Cardiac septum (tissue), 1 donor: Measurements from ENCODE around the gene TIGD7. TPM values are rescaled to one million over a fixed set of nuclear protein-coding genes. Genes with fewer than 3 reads are reported as not detected.

Experiments
- DNase-seq: peaks from one replicate; pipeline ENCODE4 v3.0.0-alpha.2; 2020; ENCODE audit warnings: low spot score
- intact Hi-C: fragments of 100-400 bp; cut with DNase I; formaldehyde crosslinking; loops from one replicate; pipeline ENCODE4 v1.14.0; 2022
- total RNA-seq: library from RNA; stranded (reverse); fragmentation: NEBNext Ultra II Directional; extraction: Animal tissue kit (Norgen Biotek cat#: 25700); gene quantifications from one replicate; pipeline ENCODE4 v1.2.1, GENCODE V29; 2021
- donor health status: DM: no; HTN: no; CAD: no.

The TIGD7 gene
- total RNA-seq, 1 donor from 2014 or later, result 8.2 TPM

- intact Hi-C loops, result no loop called here
Observed at GRCh38 chr16:3254309-3254708, 50.9 kb downstream of the TIGD7 start.

GRCh38 chr16:3252967-3253366 lies 52.3 kb downstream of the TIGD7 start:
- no peak for DNase-seq
- intact Hi-C loops, result no loop called here

More at GRCh38 chr16:3254309-3254708, 50.9 kb downstream of the TIGD7 start:
- DNase-seq, result no peak

GRCh38 chr16:3249451-3249850 lies 55.8 kb downstream of the TIGD7 start:
- DNase-seq, result no peak
- intact Hi-C loops, result no loop called here

- no peak for DNase-seq
- intact Hi-C loops, result no loop called here
Observed at GRCh38 chr16:3249020-3249419, 56.2 kb downstream of the TIGD7 start.

Other genes with a start within 250 kb of the TIGD7 start
- 32.3 TPM for gene IL32, start 239.8 kb downstream of the TIGD7 start, total RNA-seq
- not detected for gene ZSCAN10, start 206.1 kb downstream of the TIGD7 start, total RNA-seq
- 6.5 TPM for gene ZNF205, start 192.8 kb downstream of the TIGD7 start, total RNA-seq
- 7.5 TPM for gene ZNF213, start 170.4 kb downstream of the TIGD7 start, total RNA-seq
- not detected for gene OR1F1, start 117.2 kb downstream of the TIGD7 start, total RNA-seq
- 5.3 TPM for gene ZNF200, start 70.3 kb downstream of the TIGD7 start, total RNA-seq
- gene MEFV, start 48.8 kb downstream of the TIGD7 start, total RNA-seq, result 1.00 TPM
- gene ZNF263, start 21.9 kb downstream of the TIGD7 start, total RNA-seq, result 11.3 TPM
- 21.3 TPM for gene ZNF75A, start 67 bp upstream of the TIGD7 start, total RNA-seq
- not detected for gene OR2C1, start 50.5 kb upstream of the TIGD7 start, total RNA-seq
- gene ZSCAN32, start 95.6 kb upstream of the TIGD7 start, total RNA-seq, result 7.2 TPM
- 9.2 TPM for gene ZNF174, start 95.8 kb upstream of the TIGD7 start, total RNA-seq
- 1.8 TPM for gene ZNF597, start 138.1 kb upstream of the TIGD7 start, total RNA-seq
- 25.5 TPM for gene NAA60, start 138.2 kb upstream of the TIGD7 start, total RNA-seq
- not detected for gene C16orf90, start 190.1 kb upstream of the TIGD7 start, total RNA-seq
- gene CLUAP1, start 195.6 kb upstream of the TIGD7 start, total RNA-seq, result 15.3 TPM